Measurements from ENCODE around the gene CIRBP. TPM values are rescaled to one million over a fixed set of nuclear protein-coding genes. Genes with fewer than 3 reads are reported as not detected.
"Not testable (repeated sequence)": the region's sequence is repeated elsewhere in the genome, so short reads cannot be mapped to it uniquely, and the experiment has no call there.

CIRBP gene
- total RNA-seq, 2 experiments from 2014 or later, result 172 to 195 TPM

DNA sequence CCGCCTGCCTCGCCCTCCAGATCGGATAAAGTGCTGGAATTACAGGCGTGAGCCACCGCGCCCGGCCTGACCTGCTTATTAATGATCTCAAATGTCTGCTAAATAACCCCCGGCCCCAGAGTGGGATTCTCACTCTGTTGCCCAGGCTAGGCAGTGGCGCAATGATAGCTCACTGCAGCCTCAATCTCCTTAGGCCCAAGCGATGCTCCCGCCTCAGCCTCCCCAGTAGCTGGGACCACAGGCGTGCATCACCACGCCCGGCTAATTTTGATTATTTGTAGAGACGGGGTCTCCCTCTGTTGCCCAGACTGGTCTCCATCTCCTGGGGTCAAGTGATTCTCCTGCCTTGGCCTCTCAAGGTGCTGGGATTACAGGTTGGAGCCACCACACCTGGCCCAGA is 28.2 kb upstream of the CIRBP start:
- no peak for ATAC-seq
- Mint-ChIP-seq H3K4me1 (ENCODE audit: low read depth) (peaks cover 37% of the 10 kb centered on the region), H3K36me3 (ENCODE audit: low read depth) (peaks cover 2% of the 10 kb centered on the region), H3K9me3 (ENCODE audit: insufficient read depth) (no peaks in the 10 kb centered on the region), H3K4me3 (peak overlapping the region; percentile 88), H3K27me3 (ENCODE audit: low read depth) (peaks cover 15% of the 10 kb centered on the region), H3K27ac (peak overlapping the region; percentile 77)
- ChIA-PET CTCF (interaction anchor here (0.5 to 8.2 kb wide), 14 partner anchors 20 to 419 kb away, joined by 3 to 606 read pairs (median 3); partner anchors contain the start of genes ARHGAP45, CIRBP, FAM174C and WDR18), POLR2A (interaction anchor here (1.1 to 7.7 kb wide), 2 partner anchors 27 to 60 kb away, joined by 4 to 218 read pairs; partner anchors contain the start of gene CIRBP)
- no peak for DNase-seq

DNA sequence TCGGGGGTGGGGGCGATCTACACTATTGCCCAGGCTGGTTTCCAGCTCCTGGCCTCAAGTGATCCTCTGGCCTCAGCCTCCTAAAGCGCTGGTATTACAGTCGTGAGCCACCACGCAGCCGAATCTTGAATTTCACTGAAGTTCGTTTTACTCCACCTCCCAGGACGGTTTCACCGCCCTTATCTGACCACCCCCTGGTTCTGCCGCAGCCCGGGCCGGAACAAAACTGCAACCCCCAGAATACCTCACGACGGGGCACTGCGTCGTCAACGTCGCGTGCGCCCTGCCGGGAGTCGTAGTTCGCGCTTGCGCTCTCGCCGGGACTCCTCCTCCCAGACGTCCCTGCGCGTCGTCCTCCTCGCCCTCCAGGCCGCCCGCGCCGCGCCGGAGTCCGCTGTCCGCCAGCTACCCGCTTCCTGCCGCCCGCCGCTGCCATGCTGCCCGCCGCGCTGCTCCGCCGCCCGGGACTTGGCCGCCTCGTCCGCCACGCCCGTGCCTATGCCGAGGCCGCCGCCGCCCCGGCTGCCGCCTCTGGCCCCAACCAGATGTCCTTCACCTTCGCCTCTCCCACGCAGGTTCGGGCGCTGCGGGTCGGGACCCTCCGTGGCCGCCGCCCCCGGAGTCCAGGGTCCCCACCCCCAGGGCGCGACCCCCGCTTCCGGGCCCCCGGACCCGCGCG is 27.6 kb upstream of the CIRBP start, which contains the start of gene ATP5F1D:
Gene ATP5F1D (plus strand): TSS at position 335 of the 679 bp plus-strand sequence. CDS start 100 bp downstream, at position 435.
- DNase-seq (peak; percentile 96), ATAC-seq (peak; percentile 73)
- CTCF ChIA-PET, result interaction anchor here (1.0 to 8.2 kb wide), 6 partner anchors 20 to 378 kb away, joined by 3 to 606 read pairs (median 4); partner anchors contain the start of genes CIRBP and FAM174C
- H3K27ac Mint-ChIP-seq, result peak within 1 kb of the TSS; percentile 94
- POLR2A ChIA-PET, result interaction anchor here (1.1 to 7.7 kb wide), 2 partner anchors 26 to 60 kb away, joined by 4 to 218 read pairs; partner anchors contain the start of gene CIRBP
- H3K27me3 Mint-ChIP-seq (ENCODE audit: low read depth), result peaks cover 14% of the 10 kb centered on the region
- H3K4me3 Mint-ChIP-seq, result peak within 1 kb of the TSS; percentile 88
- peaks cover 37% of the 10 kb centered on the region for H3K4me1 Mint-ChIP-seq (ENCODE audit: low read depth)
- H3K9me3 Mint-ChIP-seq (ENCODE audit: insufficient read depth), result no peaks in the 10 kb centered on the region
- peaks cover 2% of the 10 kb centered on the region for H3K36me3 Mint-ChIP-seq (ENCODE audit: low read depth)

DNA sequence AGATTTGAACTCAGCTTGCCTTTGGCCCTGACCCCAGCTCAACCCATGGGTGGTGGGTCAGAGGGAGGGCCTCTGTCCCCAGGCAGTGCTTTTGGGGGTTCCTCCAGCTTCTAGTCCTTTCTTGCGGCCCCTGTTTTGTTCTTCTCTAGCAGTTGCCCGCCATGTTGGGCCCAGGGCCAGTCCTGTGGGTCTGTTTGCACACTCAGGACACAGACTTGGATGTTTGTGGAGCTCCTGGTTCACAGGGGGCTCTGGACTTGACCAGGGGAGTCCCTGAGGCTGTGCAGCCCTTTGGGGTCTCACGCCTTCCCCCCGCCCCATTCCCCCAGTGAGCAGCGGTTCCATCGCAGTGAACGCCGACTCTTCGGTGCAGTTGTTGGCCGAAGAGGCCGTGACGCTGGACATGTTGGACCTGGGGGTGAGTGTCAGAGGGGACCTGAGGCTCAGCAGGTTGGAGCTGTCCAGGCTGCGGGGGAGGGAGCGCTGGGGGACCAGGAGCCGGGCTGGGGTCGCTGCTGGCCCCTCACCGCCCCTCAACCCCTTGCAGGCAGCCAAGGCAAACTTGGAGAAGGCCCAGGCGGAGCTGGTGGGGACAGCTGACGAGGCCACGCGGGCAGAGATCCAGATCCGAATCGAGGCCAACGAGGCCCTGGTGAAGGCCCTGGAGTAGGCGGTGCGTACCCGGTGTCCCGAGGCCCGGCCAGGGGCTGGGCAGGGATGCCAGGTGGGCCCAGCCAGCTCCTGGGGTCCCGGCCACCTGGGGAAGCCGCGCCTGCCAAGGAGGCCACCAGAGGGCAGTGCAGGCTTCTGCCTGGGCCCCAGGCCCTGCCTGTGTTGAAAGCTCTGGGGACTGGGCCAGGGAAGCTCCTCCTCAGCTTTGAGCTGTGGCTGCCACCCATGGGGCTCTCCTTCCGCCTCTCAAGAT is 25.1 kb upstream of the CIRBP start:
- peaks cover 3% of the 10 kb centered on the region for H3K27me3 Mint-ChIP-seq (ENCODE audit: low read depth)
- ATAC-seq, result peak; percentile 43
- peaks cover 2% of the 10 kb centered on the region for H3K36me3 Mint-ChIP-seq (ENCODE audit: low read depth)
- POLR2A ChIA-PET, result interaction anchor here (0.9 to 7.7 kb wide), 7 partner anchors 9 to 31 kb away, joined by 4 to 218 read pairs (median 7); partner anchors contain the start of genes CIRBP and FAM174C
- peaks cover 32% of the 10 kb centered on the region for H3K4me1 Mint-ChIP-seq (ENCODE audit: low read depth)
- CTCF ChIA-PET, result interaction anchor here (0.5 to 8.2 kb wide), 37 partner anchors 11 to 380 kb away, joined by 3 to 606 read pairs (median 5); partner anchors contain the start of genes ARHGAP45, CIRBP, CNN2 and FAM174C
- H3K9me3 Mint-ChIP-seq (ENCODE audit: insufficient read depth), result no peaks in the 10 kb centered on the region
- DNase-seq, result peak; percentile 90
- H3K27ac Mint-ChIP-seq, result peak overlapping the region; percentile 91
- peak overlapping the region; percentile 88 for H3K4me3 Mint-ChIP-seq

DNA sequence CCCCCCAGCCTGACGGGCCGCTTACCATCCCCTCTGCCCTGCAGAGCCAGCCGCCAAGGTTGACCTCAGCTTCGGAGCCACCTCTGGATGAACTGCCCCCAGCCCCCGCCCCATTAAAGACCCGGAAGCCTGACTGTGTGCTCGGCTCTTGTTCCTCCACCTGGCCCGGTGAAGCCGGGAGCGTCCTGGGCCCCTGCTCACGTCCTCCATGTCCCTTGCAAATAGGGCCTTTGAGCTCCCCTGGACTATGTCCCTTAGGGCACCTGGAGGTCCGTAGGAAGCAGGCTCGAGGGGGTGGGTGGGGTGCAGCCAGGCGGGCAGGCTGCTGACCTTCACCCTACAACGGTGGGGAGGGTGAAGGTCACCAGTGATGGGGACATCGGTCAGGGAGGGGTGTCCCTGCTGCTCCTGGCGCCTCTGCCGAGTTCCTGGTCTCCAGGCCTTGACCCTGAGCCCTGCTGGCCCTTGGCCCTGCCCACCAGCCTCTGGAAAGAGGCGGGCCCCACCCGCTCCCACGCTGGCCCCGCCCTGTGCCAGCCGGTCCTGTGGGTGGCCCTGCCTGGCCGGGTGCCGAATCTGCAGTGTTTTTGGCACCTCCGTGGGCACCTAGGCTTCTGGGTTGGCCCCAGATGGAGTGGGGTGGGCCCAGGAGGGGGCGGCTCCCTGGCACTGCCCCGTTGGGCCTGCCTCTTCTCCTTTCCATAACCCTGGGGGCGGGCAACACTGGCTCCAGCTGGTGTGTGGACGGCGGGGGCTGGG is 24.3 kb upstream of the CIRBP start:
- POLR2A ChIA-PET, result interaction anchor here (1.1 to 7.7 kb wide), 6 partner anchors 8 to 30 kb away, joined by 4 to 218 read pairs (median 8); partner anchors contain the start of genes CIRBP and FAM174C
- H3K27ac Mint-ChIP-seq, result peak overlapping the region; percentile 91
- H3K4me1 Mint-ChIP-seq (ENCODE audit: low read depth), result peaks cover 32% of the 10 kb centered on the region
- H3K4me3 Mint-ChIP-seq, result peak overlapping the region; percentile 65
- ATAC-seq (no peak), DNase-seq (no peak)
- H3K9me3 Mint-ChIP-seq (ENCODE audit: insufficient read depth), result no peaks in the 10 kb centered on the region
- no peaks in the 10 kb centered on the region for H3K27me3 Mint-ChIP-seq (ENCODE audit: low read depth)
- peaks cover 5% of the 10 kb centered on the region for H3K36me3 Mint-ChIP-seq (ENCODE audit: low read depth)
- CTCF ChIA-PET, result interaction anchor here (0.5 to 8.2 kb wide), 36 partner anchors 10 to 381 kb away, joined by 3 to 606 read pairs (median 5); partner anchors contain the start of genes ARHGAP45, CIRBP, CNN2 and FAM174C

DNA sequence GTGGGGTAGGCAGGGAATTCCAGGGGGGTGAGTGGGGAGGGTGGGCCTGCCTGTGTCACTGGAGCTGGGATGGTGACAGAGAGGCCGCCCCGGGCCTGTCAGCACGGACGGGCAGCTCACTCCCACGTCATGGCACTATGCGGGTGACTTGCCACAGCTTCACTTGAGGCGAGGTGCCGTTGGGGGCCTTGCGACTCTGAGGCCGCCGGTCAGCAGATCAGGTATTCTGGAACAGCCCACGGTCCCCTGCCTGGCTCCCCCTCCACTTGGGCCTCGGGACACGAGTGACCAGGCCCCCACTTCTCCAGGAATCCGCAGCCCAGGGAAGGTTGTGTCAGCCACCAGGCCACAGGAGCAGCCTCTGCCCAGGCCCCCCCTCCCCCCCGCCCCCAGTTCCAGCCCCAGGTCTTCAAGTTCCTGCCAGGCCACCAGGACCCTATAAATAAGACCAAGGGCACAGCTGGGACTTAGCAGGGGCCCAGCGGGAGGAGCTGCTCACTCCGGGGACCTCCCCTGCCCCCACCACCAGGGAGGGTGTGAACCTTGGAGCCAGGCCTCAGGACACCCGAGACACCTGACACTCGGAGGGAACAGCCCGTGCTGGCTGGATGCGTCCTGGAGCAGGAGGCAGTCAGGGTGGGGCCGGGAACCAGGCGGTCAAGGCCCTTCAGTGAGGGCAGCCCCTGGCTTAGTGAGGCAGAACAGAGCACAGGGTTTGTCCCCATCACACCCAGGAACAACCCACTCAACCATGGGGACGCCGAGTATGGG is 23.5 kb upstream of the CIRBP start:
- ChIA-PET CTCF (interaction anchor here (2.9 to 8.2 kb wide), 3 partner anchors 22 to 32 kb away, joined by 34 to 606 read pairs (median 57); partner anchors contain the start of genes CIRBP and FAM174C), POLR2A (interaction anchor here (2.2 to 7.7 kb wide), 2 partner anchors 16 to 22 kb away, joined by 7 to 218 read pairs; partner anchors contain the start of gene CIRBP)
- Mint-ChIP-seq H3K36me3 (ENCODE audit: low read depth) (peaks cover 6% of the 10 kb centered on the region), H3K9me3 (ENCODE audit: insufficient read depth) (no peaks in the 10 kb centered on the region), H3K27me3 (ENCODE audit: low read depth) (no peaks in the 10 kb centered on the region), H3K27ac (no peak overlapping the region), H3K4me1 (ENCODE audit: low read depth) (peaks cover 32% of the 10 kb centered on the region), H3K4me3 (no peak overlapping the region)
- DNase-seq, result no peak
- ATAC-seq, result no peak

DNA sequence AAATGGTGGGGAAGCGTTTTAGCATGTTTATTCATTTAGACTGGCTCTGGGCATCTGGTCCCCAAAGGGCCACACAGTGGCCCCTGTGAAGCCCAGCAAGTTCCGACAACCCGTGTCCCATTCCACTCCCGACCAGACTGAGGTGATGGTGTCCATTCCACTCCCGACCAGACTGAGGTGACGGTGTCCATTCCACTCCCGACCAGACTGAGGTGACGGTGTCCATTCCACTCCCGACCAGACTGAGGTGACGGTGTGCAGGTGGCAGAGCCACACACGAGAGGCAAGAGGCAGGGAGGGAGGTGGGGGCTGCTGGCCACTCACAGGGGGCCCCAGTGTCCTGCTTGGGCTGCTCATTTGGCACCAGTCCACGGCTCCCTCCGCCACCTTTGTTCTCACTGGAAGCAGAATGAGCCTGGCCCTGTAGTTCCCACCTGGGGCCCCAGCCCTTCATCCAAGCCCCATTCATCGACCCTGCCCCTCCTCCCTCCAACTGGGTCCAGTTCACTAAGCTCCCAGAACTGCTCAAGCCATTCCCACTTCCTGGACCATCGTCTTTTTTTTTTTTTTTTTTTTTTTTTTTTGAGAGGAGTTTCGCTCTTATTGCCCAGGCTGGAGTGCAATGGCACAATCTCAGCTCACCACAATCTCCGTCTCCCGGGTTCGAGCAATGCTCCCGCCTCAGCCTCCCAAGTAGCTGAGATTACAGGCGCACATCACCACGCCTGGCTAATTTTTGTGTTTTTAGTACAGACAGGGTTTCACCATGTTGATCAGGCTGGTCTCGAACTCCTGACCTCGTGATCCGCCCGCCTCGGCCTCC is 22.7 kb upstream of the CIRBP start:
- H3K9me3 Mint-ChIP-seq (ENCODE audit: insufficient read depth); H3K36me3 Mint-ChIP-seq (ENCODE audit: low read depth); H3K27ac Mint-ChIP-seq; H3K27me3 Mint-ChIP-seq (ENCODE audit: low read depth); DNase-seq; ATAC-seq: not testable (repeated sequence)
- CTCF ChIA-PET, result interaction anchor here (8.2 kb wide), 1 partner anchor 21 kb away, joined by 606 read pairs; the partner anchor contains the start of gene CIRBP
- Mint-ChIP-seq H3K4me3 (peak overlapping the region; percentile 8), H3K4me1 (ENCODE audit: low read depth) (peaks cover 24% of the 10 kb centered on the region)
- POLR2A ChIA-PET, result interaction anchor here (7.7 kb wide), 1 partner anchor 21 kb away, joined by 218 read pairs; the partner anchor contains the start of gene CIRBP

DNA sequence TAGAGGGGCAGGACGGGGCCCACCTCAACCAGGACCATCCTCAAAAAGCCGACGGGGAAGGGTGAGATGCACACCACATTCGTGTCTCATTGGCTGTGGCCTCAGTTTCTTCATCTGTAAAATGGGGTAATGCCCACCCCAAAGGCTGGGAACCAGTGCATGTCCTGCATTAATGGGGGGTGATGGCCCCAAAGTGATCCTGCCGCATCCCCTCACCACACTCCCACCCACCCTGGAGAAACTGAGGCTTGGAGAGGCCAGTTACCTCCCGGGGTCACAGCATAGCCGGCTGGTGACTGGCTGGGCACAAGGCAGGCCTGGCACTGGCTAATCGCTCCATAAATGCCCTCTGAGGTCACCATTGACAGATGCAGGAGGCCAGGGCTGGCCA is 21.4 kb upstream of the CIRBP start:
- no peaks in the 10 kb centered on the region for H3K27me3 Mint-ChIP-seq (ENCODE audit: low read depth)
- ATAC-seq (no peak), DNase-seq (no peak)
- peak overlapping the region; percentile 62 for H3K4me3 Mint-ChIP-seq
- no peaks in the 10 kb centered on the region for H3K9me3 Mint-ChIP-seq (ENCODE audit: insufficient read depth)
- H3K4me1 Mint-ChIP-seq (ENCODE audit: low read depth), result peaks cover 21% of the 10 kb centered on the region
- ChIA-PET CTCF (interaction anchor here (8.2 kb wide), 1 partner anchor 20 kb away, joined by 606 read pairs; the partner anchor contains the start of gene CIRBP), POLR2A (interaction anchor here (7.7 kb wide), 1 partner anchor 20 kb away, joined by 218 read pairs; the partner anchor contains the start of gene CIRBP)
- peak overlapping the region; percentile 69 for H3K27ac Mint-ChIP-seq
- peaks cover 19% of the 10 kb centered on the region for H3K36me3 Mint-ChIP-seq (ENCODE audit: low read depth)

DNA sequence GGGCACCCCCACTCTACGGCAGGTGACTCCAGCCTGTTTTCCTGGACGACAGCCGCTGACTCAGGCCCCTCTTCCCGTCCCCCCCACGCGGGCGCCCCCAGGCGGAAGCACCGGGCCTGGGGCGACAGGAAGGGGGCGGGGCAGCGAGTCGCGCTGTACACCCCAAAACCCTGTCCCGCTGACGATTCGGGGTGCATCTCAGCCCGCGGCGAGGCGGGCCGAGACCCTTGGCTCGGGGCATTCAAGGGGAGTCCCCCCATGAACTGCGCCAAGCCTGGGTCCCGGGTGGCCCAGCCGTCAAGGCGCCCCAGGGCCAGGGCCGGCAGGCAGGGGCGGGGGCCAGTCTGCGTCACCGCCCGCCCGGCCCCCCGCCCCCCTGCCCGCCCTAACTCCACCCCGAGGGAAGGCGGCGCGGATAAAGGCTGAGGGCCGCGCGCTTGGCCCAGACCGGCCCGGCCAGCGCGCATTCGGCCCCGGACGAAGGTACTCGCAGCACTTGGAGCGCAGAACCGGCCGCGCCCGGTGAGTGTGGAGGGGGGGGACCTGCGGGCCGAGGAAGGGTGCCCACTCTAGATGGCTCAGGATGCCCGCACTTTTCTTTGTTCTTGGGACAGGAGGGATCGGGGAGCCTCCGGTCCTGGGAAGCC is 20.9 kb upstream of the CIRBP start, which contains the start of gene MIDN:
Gene MIDN (plus strand): TSS at position 445 of the 647 bp plus-strand sequence. CDS start 1,714 bp downstream, outside the sequence.
- CTCF ChIA-PET, result interaction anchor here (1.0 to 8.2 kb wide), 2 partner anchors 18 to 19 kb away, joined by 6 to 606 read pairs; partner anchors contain the start of gene CIRBP
- no peaks in the 10 kb centered on the region for H3K9me3 Mint-ChIP-seq (ENCODE audit: insufficient read depth)

More for the DNA sequence above, 20.9 kb upstream of the CIRBP start, which contains the start of gene MIDN:
- POLR2A ChIA-PET, result interaction anchor here (0.6 to 1.0 kb wide), 3 partner anchors 14 to 21 kb away, joined by 3 to 8 read pairs (median 5); partner anchors contain the start of gene CIRBP
- DNase-seq (peak; percentile 78), ATAC-seq (peak; percentile 8)
- Mint-ChIP-seq H3K27me3 (ENCODE audit: low read depth) (no peaks in the 10 kb centered on the region), H3K4me1 (ENCODE audit: low read depth) (peaks cover 17% of the 10 kb centered on the region), H3K4me3 (peak within 1 kb of the TSS; percentile 78), H3K36me3 (ENCODE audit: low read depth) (peaks cover 20% of the 10 kb centered on the region), H3K27ac (peak within 1 kb of the TSS; percentile 90)
